KOPT-K1 (cell line): ENCODE data around the gene KLHL21.
A peak's percentile ranks its signal among the peaks of the same experiment; 100 is the strongest.
"Not testable (repeated sequence)": the region's sequence is repeated elsewhere in the genome, so short reads cannot be mapped to it uniquely, and the experiment has no call there.

Experiments used
- H3K27ac ChIP-seq: fragments of 200-600 bp; sonication (generic); 2 replicates; pipeline ENCODE4 v1.5.1; 2016; ENCODE audit warnings: antibody characterized with exemption, mild to moderate bottlenecking, low read depth, low read length; ENCODE audit not compliant: poor library complexity, severe bottlenecking
- H3K36me3 ChIP-seq: fragments of 200-600 bp; sonication (generic); 2 replicates; pipeline ENCODE4 v1.5.1; 2017; ENCODE audit warnings: antibody characterized with exemption, mild to moderate bottlenecking, low read length, moderate library complexity; ENCODE audit not compliant: insufficient read depth
- H3K9me3 ChIP-seq: fragments of 200-600 bp; sonication (generic); 2 replicates; pipeline ENCODE4 v1.5.1; 2017; ENCODE audit warnings: antibody characterized with exemption, low read length, mild to moderate bottlenecking; ENCODE audit not compliant: insufficient read depth, poor library complexity, severe bottlenecking

The KLHL21 gene

GRCh38 chr1:6614019-6614928 lies 11.6 kb upstream of the KLHL21 start:
- peak overlapping the region; percentile 78 for H3K27ac ChIP-seq
- H3K9me3 ChIP-seq, result no peaks in the 10 kb centered on the region
- peaks cover 29% of the 10 kb centered on the region for H3K36me3 ChIP-seq

GRCh38 chr1:6613361-6614018 lies 10.8 kb upstream of the KLHL21 start, which contains the start of gene PHF13:
PHF13 (plus strand) TSS chr1:6613731; CDS start chr1:6614067, 336 bp downstream.
- H3K9me3 ChIP-seq, result no peaks in the 10 kb centered on the region
- H3K27ac ChIP-seq, result peak within 1 kb of the TSS; percentile 78
- H3K36me3 ChIP-seq, result peaks cover 21% of the 10 kb centered on the region

- peak overlapping the region; percentile 78 for H3K27ac ChIP-seq
These were observed 10.1 kb upstream of the KLHL21 start for GRCh38 chr1:6612641-6613360.

GRCh38 chr1:6603915-6604558 lies 1.4 kb upstream of the KLHL21 start:
- H3K36me3 ChIP-seq, result peaks cover 3% of the 10 kb centered on the region; the same call in 1 of the 2 replicates
- H3K9me3 ChIP-seq, result no peaks in the 10 kb centered on the region
- H3K27ac ChIP-seq, result no peak overlapping the region

More at GRCh38 chr1:6612641-6613360, 10.1 kb upstream of the KLHL21 start:
- H3K9me3 ChIP-seq, result no peaks in the 10 kb centered on the region
- H3K36me3 ChIP-seq, result peaks cover 14% of the 10 kb centered on the region

- H3K27ac ChIP-seq, result no peak overlapping the region
- peaks cover 6% of the 10 kb centered on the region; the same call in 1 of the 2 replicates for H3K36me3 ChIP-seq
- no peaks in the 10 kb centered on the region for H3K9me3 ChIP-seq
These were observed 707 bp upstream of the KLHL21 start for GRCh38 chr1:6603238-6603914.

GRCh38 chr1:6601923-6602668 lies 573 bp downstream of the KLHL21 start:
- no peaks in the 10 kb centered on the region for H3K9me3 ChIP-seq
- H3K36me3 ChIP-seq, result peaks cover 19% of the 10 kb centered on the region
- peak overlapping the region; percentile 55 for H3K27ac ChIP-seq

- Histone ChIP-seq H3K9me3 (no peaks in the 10 kb centered on the region), H3K27ac (peak overlapping the region; percentile 55), H3K36me3 (peaks cover 27% of the 10 kb centered on the region)
These were observed 1.4 kb downstream of the KLHL21 start for GRCh38 chr1:6601049-6601922.

- Histone ChIP-seq H3K27ac (peak overlapping the region; percentile 55), H3K9me3 (no peaks in the 10 kb centered on the region), H3K36me3 (peaks cover 35% of the 10 kb centered on the region)
These were observed 2.1 kb downstream of the KLHL21 start for GRCh38 chr1:6600410-6601048.

GRCh38 chr1:6599991-6600390 lies 2.7 kb downstream of the KLHL21 start:
- Histone ChIP-seq H3K27ac (peak overlapping the region; percentile 55), H3K36me3 (peaks cover 40% of the 10 kb centered on the region)
- H3K9me3 ChIP-seq, result not testable (repeated sequence)

GRCh38 chr1:6599141-6599975 lies 3.3 kb downstream of the KLHL21 start:
- peaks cover 47% of the 10 kb centered on the region for H3K36me3 ChIP-seq
- peak overlapping the region; percentile 54 for H3K27ac ChIP-seq
- H3K9me3 ChIP-seq, result no peaks in the 10 kb centered on the region

GRCh38 chr1:6597777-6598131 lies 4.9 kb downstream of the KLHL21 start:
- no peaks in the 10 kb centered on the region for H3K9me3 ChIP-seq
- no peak overlapping the region for H3K27ac ChIP-seq
- H3K36me3 ChIP-seq, result peaks cover 63% of the 10 kb centered on the region
